ENCODE measurements around the gene RSPO1. TPM values are rescaled to one million over a fixed set of nuclear protein-coding genes. Genes with fewer than 3 reads are reported as not detected.

The RSPO1 gene
- total and polyA plus RNA-seq, 2 of the 13 experiments (the other 11 are each of a cell fraction or from before 2014, with no cell fraction given) = not detected

DNA sequence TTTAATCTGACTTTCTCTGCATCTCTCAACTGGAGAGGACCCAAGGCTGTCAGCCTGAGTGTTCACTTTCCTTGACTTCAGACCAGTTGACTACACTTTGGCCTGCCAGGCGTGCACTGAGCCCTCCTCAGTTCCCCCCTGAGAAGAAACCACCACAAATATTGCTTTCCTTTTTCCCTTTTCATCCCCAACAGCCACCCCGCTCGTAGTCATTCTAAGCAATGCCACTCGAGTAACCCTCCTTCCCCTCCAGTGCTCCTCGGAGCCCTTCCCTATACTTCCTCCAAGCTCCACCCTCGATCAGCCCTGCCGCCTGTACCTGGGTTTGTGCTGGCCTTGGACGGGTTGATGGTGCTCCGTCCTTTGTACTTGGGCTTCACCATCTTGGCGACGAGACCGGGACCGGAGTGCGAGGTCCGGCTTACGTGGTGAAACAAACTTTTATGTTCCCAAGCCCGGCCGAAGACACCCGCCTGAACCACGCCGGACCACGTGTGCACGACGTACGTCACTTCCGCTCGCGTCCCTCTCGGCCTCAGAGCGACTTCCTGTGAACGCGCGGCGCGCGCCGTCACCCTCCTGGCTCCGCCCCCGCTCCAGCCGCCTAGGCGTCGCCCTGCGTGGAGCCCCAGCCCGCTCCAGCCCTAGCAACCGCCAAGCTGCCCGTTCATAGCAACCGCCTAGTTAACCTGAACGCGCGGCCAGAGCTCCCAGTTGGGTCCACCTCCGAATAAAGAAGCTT, 39.1 kb downstream of the RSPO1 start, which contains the start of gene GNL2 (continued):
- peak; percentile 27 for TF ChIP-seq YY1 (IDR thresholded peaks at IDR 0.05; ENCODE audit: insufficient read depth, insufficient replicate concordance, low read depth, low read length)
- TF ChIP-seq ZNF720 (CRISPR knock-in tag; IDR thresholded peaks at IDR 0.05) = no peak
- peak; percentile 90 for TF ChIP-seq PHF8 (CRISPR knock-in tag; IDR thresholded peaks at IDR 0.05)
- TF ChIP-seq NCOA1 (CRISPR knock-in tag; IDR thresholded peaks at IDR 0.05) = no peak
- peak; percentile 93 for TF ChIP-seq KAT8 (CRISPR knock-in tag; IDR thresholded peaks at IDR 0.05)
- no peak for TF ChIP-seq ADNP (CRISPR knock-in tag; IDR thresholded peaks at IDR 0.05)
- TF ChIP-seq KDM4B (CRISPR knock-in tag; IDR thresholded peaks at IDR 0.05) = no peak
- TF ChIP-seq TBX3 (IDR thresholded peaks at IDR 0.05; ENCODE audit: borderline replicate concordance) = peak; percentile 17; the same call in 1 of the 2 replicates
- TF ChIP-seq SMYD3 (CRISPR knock-in tag; IDR thresholded peaks at IDR 0.05) = no peak
- no peak for TF ChIP-seq GFI1 (CRISPR knock-in tag; IDR thresholded peaks at IDR 0.05; ENCODE audit: borderline replicate concordance)
- TF ChIP-seq AHDC1 (CRISPR knock-in tag; IDR thresholded peaks at IDR 0.05; ENCODE audit: borderline replicate concordance) = no peak
- TF ChIP-seq RBM39 (IDR thresholded peaks at IDR 0.05; ENCODE audit: low read depth, low read length, poor library complexity, severe bottlenecking) = no peak
- TF ChIP-seq HNF4A (CRISPR knock-in tag; IDR thresholded peaks at IDR 0.05) = no peak
- TF ChIP-seq EHMT2 (IDR thresholded peaks at IDR 0.05; ENCODE audit: borderline replicate concordance, low read depth, low read length) = no peak
- TF ChIP-seq, protein P1, sequence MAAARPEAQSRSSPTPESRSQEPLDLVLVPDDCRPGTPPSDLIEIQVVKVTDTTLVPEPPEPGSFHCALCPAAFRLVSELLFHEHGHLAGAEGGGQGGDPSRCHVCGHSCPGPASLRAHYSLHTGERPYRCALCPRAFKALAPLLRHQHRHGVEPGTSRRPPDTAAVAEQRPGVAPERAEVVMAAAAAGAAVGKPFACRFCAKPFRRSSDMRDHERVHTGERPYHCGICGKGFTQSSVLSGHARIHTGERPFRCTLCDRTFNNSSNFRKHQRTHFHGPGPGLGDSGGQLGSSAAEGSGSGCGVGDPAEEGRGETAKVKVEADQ (CRISPR knock-in tag; IDR thresholded peaks at IDR 0.05; ENCODE audit: borderline replicate concordance) = no peak
- TF ChIP-seq HES4 (CRISPR knock-in tag; IDR thresholded peaks at IDR 0.05; ENCODE audit: borderline replicate concordance) = 0 out of 2 replicates have a peak, but pooled peaks have one; percentile 23
- TF ChIP-seq ATF5 (CRISPR knock-in tag; IDR thresholded peaks at IDR 0.05; ENCODE audit: low read depth) = no peak
- TF ChIP-seq ZNF225 (CRISPR knock-in tag; IDR thresholded peaks at IDR 0.05) = 0 out of 2 replicates have a peak, but pooled peaks have one; percentile 78
